Pancreas (tissue), 10 donors: ENCODE results near the gene TCTA. TPM values are rescaled to one million over a fixed set of nuclear protein-coding genes. Genes with fewer than 3 reads are reported as not detected.

ENCODE experiments used
- ATAC-seq, 4 donors: fragments of 200-7000 bp; cut with Tn5 transposase; one replicate each; pipeline versions ENCODE4 v1.8.0 to v1.9.1; 2020; ENCODE audit warnings: mild to moderate bottlenecking in 4 of 4, moderate library complexity in 4 of 4
- DNase-seq, 6 donors: peaks; one replicate each; pipeline ENCODE4 v3.0.0-alpha.2; 2020
- FAIRE-seq: peaks from 2 replicates; lab custom pipeline; 2012; peaks lifted over from hg19 to GRCh38; lab: Jason Lieb, UNC
- H3K27ac ChIP-seq, 4 donors: fragments of 200-600 bp; sonication (generic); 1 replicate in 3 of 4; 2 replicates in 1 of 4; pipeline versions ENCODE4 v1.5.0 to v1.8.0; 2020
- H3K27me3 ChIP-seq, 4 donors: fragments of 200-600 bp; one replicate each; pipeline ENCODE4 v1.8.0; 2021
- H3K36me3 ChIP-seq, 3 donors: fragments of 200-600 bp; sonication (generic) in 1 of 3; one replicate each; pipeline versions ENCODE4 v1.5.0 to v1.8.0; 2020 to 2021
- H3K4me1 ChIP-seq, 3 donors: fragments of 200-600 bp; one replicate each; pipeline ENCODE4 v1.8.0; 2021
- H3K4me3 ChIP-seq, 4 donors: fragments of 200-600 bp; sonication (generic) in 2 of 4; one replicate each; pipeline versions ENCODE4 v1.5.0 to v1.8.0; 2020 to 2021
- H3K9me3 ChIP-seq, 4 donors: fragments of 200-600 bp; one replicate each; pipeline ENCODE4 v1.8.0; 2021
- CTCF ChIP-seq, 4 donors: fragments of 200-600 bp; sonication (generic) in 3 of 4; IDR thresholded peaks; one replicate each; pipeline versions ENCODE4 v1.5.0 to v1.8.0; 2021; ENCODE audit warnings: antibody characterized with exemption in 4 of 4
- WGBS, 2 donors: extraction: QIAGEN DNeasy Blood & Tissue Kit; methylation state at CpG; one replicate each; pipeline ENCODE4 v1.1.7; 2013; 5-methylcytosine and 5-hydroxymethylcytosine counted together
- intact Hi-C, 3 donors: fragments of 100-400 bp; cut with DNase I; formaldehyde crosslinking; loops; one replicate each; pipeline versions ENCODE4 v1.11.1 to v1.14.2; 2022
- polyA plus RNA-seq, 2 donors: library from polyadenylated mRNA; stranded (reverse); fragments of 200-250 nt; gene quantifications; one replicate each; pipeline ENCODE4 v1.2.3, GENCODE V29; 2013
- total RNA-seq, 6 donors: library from RNA; stranded (reverse); fragmentation: NEBNext Ultra II Directional in 4 of 6; extraction: Animal tissue kit (Norgen Biotek cat#: 25700) in 4 of 6; gene quantifications; one replicate each; pipeline versions ENCODE4 v1.2.1 to v1.2.4, GENCODE V29; 2021 to 2023
- donor health status: healthy with polysubstance abuse.
- donor health status: DM: no; HTN: no; CAD: no; lungs with moderate emphysema.
- donor health status: DM: no; HTN: no; CAD: no.
- donor health status: control.
- donor health status: control.
- donor health status: Bipolar disorder and iron deficiency.
- donor health status: DM: yes; HTN: yes; CAD: no.
- donor health status: DM: no; HTN: no; CAD: no.
- donor health status: DM: no; HTN: no; CAD: no.
- donor health status: DM: yes; HTN: yes; CAD: no.

Gene TCTA
- total and polyA plus RNA-seq, 8 donors, result 8.5 to 33.1 (median 13.9) TPM

- no peak for ATAC-seq
- WGBS, 2 donors, result 92 to 95% methylated on average over 6 of the region's 6 CpGs
- Histone ChIP-seq H3K27me3 (no peaks in the 10 kb centered on the region), H3K9me3 (no peaks in the 10 kb centered on the region), H3K4me1 (peaks cover 7 to 25% (median 12%) of the 10 kb centered on the region in 3 donors), H3K4me3 (no peak overlapping the region), H3K27ac (no peak overlapping the region), H3K36me3 (peaks cover 0 to 6% (median 0%) of the 10 kb centered on the region in 3 donors)
- no peak for FAIRE-seq
- intact Hi-C loops, result no loop called here
- no peak for DNase-seq
- no peak for TF ChIP-seq CTCF (IDR thresholded peaks at IDR 0.05)
Measured at GRCh38 chr3:49424816-49425215, 12.6 kb downstream of the TCTA start.

DNA sequence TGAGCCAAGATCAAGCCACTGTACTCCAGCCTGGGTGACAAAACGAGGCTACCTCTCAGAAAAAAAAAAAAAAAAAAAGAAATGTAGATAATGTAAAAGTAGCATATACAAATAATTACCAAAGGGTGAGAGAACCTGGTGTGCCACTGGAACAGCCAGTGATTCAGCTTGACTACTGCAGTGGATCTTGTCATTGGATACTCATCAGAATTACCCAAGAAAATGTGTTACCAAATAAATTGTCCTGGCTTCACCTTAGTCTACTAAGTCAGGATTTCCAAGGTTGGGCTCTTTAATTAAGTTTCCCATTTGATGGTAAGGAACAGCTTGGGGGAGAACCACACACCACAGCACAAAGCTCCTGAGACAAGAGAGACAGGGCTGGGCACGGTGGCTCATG, 15.4 kb downstream of the TCTA start:
- WGBS, 2 donors, result 92 to 96% methylated on average over 2 of the region's 2 CpGs
- Histone ChIP-seq H3K27ac (no peak overlapping the region), H3K27me3 (no peaks in the 10 kb centered on the region), H3K36me3 (peaks cover 0 to 6% (median 0%) of the 10 kb centered on the region in 3 donors), H3K4me3 (no peak overlapping the region), H3K9me3 (no peaks in the 10 kb centered on the region), H3K4me1 (peaks cover 7 to 16% (median 11%) of the 10 kb centered on the region in 3 donors)
- ATAC-seq (no peak), FAIRE-seq (no peak), DNase-seq (no peak)
- intact Hi-C loops, result no loop called here
- no peak for TF ChIP-seq CTCF (IDR thresholded peaks at IDR 0.05)

GRCh38 chr3:49428752-49429080, 16.5 kb downstream of the TCTA start:
- Histone ChIP-seq H3K4me3 (peak overlapping the region; percentile 21 to 72 (median 64)), H3K4me1 (peaks cover 0 to 5% (median under 1%) of the 10 kb centered on the region in 3 donors), H3K27me3 (no peaks in the 10 kb centered on the region), H3K36me3 (peaks cover 0 to 6% (median 0%) of the 10 kb centered on the region in 3 donors), H3K9me3 (no peaks in the 10 kb centered on the region), H3K27ac (peak overlapping the region; percentile 86 to 93 (median 87))
- 4 to 5% methylated on average over 9 of the region's 9 CpGs for WGBS, 2 donors
- DNase-seq (no peak), FAIRE-seq (no peak), ATAC-seq (peak in 2 of 4 donors; percentile 15 to 29)
- intact Hi-C loops, result no loop called here
- TF ChIP-seq CTCF (IDR thresholded peaks at IDR 0.05), result no peak

GRCh38 chr3:49434731-49435130, 22.5 kb downstream of the TCTA start:
- intact Hi-C loops, result no loop called here
- no peaks in the 10 kb centered on the region for H3K36me3 ChIP-seq
- no peaks in the 10 kb centered on the region for H3K9me3 ChIP-seq
- H3K4me1 ChIP-seq, result no peaks in the 10 kb centered on the region
- no peak for ATAC-seq
- no peak overlapping the region for H3K4me3 ChIP-seq
- TF ChIP-seq CTCF (IDR thresholded peaks at IDR 0.05), result no peak
- no peak overlapping the region for H3K27ac ChIP-seq
- H3K27me3 ChIP-seq, result no peaks in the 10 kb centered on the region
- FAIRE-seq, result no peak
- no peak for DNase-seq
- 87 to 89% methylated on average over 5 of the region's 5 CpGs for WGBS, 2 donors

- DNase-seq, result no peak
- WGBS, 2 donors, result 92 to 94% methylated on average over 5 of the region's 5 CpGs
Measured at GRCh38 chr3:49445391-49445790, 33.2 kb downstream of the TCTA start.

More at GRCh38 chr3:49445391-49445790, 33.2 kb downstream of the TCTA start:
- H3K36me3 ChIP-seq, result no peaks in the 10 kb centered on the region
- H3K4me1 ChIP-seq, result no peaks in the 10 kb centered on the region
- H3K27ac ChIP-seq, result no peak overlapping the region
- intact Hi-C loops, result loop anchor here in 1 of 3 donors (10.0 kb wide), 1 partner anchor 461 kb away; no protein-coding TSS in a partner anchor
- H3K4me3 ChIP-seq, result no peak overlapping the region
- ATAC-seq (no peak), FAIRE-seq (no peak)
- TF ChIP-seq CTCF (IDR thresholded peaks at IDR 0.05), result no peak
- H3K27me3 ChIP-seq, result no peaks in the 10 kb centered on the region
- no peaks in the 10 kb centered on the region for H3K9me3 ChIP-seq
